ENCODE results near the gene CLCNKA. TPM values are rescaled to one million over a fixed set of nuclear protein-coding genes. Genes with fewer than 3 reads are reported as not detected.
"Not testable (repeated sequence)": the region's sequence is repeated elsewhere in the genome, so short reads cannot be mapped to it uniquely, and the experiment has no call there.

The CLCNKA gene
- total RNA-seq, 4 donors from 2014 or later = 2.9 TPM; not detected in 3

DNA sequence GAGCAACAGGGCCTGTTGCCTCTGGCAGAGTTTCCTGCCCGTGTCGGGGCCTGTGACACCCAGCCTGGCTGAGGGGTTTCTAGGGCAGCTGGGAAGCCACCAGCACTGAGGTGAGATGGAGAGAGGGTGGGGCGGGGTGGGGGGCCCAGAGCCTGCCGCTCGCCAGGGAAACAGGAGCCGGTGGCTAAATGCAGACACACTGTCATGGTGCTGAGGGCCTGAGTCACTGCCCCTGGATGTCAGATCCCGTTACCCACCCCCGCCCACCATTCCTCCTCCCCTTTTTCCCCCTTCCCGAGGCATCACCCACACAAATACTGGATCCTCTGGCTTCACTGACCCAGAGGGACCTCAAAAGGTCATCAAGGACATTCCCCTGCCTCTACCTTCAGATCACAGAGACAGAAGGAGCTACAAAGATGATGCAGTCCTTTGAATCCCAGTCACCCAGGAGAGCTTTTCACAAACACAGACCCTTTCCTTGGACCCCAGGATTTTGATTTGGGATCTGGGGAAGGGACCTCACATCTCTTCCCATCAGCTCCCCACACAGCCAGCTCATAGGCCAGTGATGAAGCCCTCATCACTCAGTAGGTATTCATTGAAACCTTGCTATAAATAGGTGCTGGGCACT lies 2.1 kb upstream of the CLCNKA start:
- Histone ChIP-seq H3K4me1 (peaks cover 14 to 20% of the 10 kb centered on the region in 2 donors), H3K9me3 (no peaks in the 10 kb centered on the region), H3K27me3 (no peaks in the 10 kb centered on the region), H3K27ac (peak overlapping the region; percentile 97), H3K4me3 (no peak overlapping the region), H3K36me3 (no peaks in the 10 kb centered on the region)
- TF ChIP-seq POLR2A (IDR thresholded peaks at IDR 0.05) = no peak
- TF ChIP-seq, protein P1, sequence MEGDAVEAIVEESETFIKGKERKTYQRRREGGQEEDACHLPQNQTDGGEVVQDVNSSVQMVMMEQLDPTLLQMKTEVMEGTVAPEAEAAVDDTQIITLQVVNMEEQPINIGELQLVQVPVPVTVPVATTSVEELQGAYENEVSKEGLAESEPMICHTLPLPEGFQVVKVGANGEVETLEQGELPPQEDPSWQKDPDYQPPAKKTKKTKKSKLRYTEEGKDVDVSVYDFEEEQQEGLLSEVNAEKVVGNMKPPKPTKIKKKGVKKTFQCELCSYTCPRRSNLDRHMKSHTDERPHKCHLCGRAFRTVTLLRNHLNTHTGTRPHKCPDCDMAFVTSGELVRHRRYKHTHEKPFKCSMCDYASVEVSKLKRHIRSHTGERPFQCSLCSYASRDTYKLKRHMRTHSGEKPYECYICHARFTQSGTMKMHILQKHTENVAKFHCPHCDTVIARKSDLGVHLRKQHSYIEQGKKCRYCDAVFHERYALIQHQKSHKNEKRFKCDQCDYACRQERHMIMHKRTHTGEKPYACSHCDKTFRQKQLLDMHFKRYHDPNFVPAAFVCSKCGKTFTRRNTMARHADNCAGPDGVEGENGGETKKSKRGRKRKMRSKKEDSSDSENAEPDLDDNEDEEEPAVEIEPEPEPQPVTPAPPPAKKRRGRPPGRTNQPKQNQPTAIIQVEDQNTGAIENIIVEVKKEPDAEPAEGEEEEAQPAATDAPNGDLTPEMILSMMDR (IDR thresholded peaks at IDR 0.05) = no peak
- intact Hi-C loops (cut with DNase I; ENCODE audit: low total_unique reads) = loop anchor here (5.0 kb wide), 1 partner anchor 53 kb away; the partner anchor contains the start of gene FAM131C
- DNase-seq = peak; percentile 43 to 67

DNA sequence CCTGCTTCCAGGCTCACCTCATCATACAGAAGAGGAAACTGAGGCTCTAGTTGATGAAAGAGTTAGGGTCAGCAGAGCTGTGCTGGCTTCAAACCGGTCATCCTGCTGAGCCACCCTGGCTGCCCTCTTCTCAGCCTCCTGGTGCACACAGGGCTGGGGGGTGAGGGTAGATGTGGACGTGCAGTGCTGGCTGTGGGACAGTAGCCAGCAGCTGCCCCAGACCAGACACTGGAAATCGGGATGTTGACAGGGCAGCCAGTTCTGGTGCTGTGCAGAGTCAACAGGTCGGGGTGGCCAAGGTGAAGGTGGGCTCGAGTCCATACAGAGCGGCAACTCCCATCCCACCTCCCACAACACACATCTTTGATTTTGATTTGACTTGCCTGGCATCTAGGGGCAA lies 1.5 kb upstream of the CLCNKA start:
- Histone ChIP-seq H3K4me1 (peaks cover 12 to 17% of the 10 kb centered on the region in 2 donors), H3K4me3 (no peak overlapping the region), H3K9me3 (no peaks in the 10 kb centered on the region), H3K27ac (peak overlapping the region; percentile 97), H3K36me3 (no peaks in the 10 kb centered on the region), H3K27me3 (no peaks in the 10 kb centered on the region)
- TF ChIP-seq, protein P1 (IDR thresholded peaks at IDR 0.05) = no peak
- no peak for TF ChIP-seq POLR2A (IDR thresholded peaks at IDR 0.05)
- no peak for DNase-seq
- intact Hi-C loops (cut with DNase I; ENCODE audit: low total_unique reads) = loop anchor here (5.0 kb wide), 1 partner anchor 52 kb away; the partner anchor contains the start of gene FAM131C

DNA sequence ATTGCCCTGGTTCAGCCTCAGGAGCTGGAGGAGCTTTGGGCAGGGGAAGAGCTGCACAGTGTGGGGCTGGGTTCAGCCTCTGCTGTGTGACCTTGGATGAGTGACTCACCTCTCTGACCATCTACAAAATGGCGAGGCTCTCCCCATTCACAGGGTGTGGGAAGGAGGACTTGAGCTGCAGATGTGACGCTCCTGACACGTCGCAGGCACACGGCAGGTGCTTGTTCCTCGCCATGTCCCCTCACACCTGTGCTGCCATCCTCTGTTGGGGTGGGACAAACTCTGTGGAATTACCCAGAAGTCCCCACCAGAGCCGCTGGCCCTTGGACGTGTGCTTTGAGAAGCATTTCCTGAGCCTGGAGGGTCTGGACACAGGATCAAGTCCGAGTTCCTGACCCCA lies 958 bp upstream of the CLCNKA start:
- H3K27me3 ChIP-seq, H3K4me3 ChIP-seq, H3K36me3 ChIP-seq, DNase-seq, H3K9me3 ChIP-seq: not testable (repeated sequence)
- Histone ChIP-seq H3K4me1 (peaks cover 11 to 12% of the 10 kb centered on the region in 2 donors), H3K27ac (peak overlapping the region; percentile 97)
- intact Hi-C loops (cut with DNase I; ENCODE audit: low total_unique reads) = loop anchor here (5.0 kb wide), 1 partner anchor 51 kb away; the partner anchor contains the start of gene FAM131C

DNA sequence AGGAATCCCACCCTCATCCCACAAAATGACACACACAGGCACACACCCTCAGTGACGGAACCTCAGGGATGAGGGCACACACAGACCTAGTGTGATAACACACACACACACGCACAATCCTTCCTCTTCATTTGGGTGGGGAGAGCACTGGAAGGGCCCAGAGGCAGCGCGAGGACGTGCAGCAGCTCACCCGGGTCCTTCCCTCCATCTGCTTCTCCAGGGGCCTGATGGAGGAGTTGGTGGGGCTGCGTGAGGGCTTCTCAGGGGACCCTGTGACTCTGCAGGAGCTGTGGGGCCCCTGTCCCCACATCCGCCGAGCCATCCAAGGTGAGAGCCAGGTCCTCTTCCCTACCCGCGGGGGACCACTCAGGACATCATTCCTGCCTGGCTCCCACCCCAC lies 557 bp downstream of the CLCNKA start:
- intact Hi-C loops (cut with DNase I; ENCODE audit: low total_unique reads) = loop anchor here (5.0 kb wide), 1 partner anchor 50 kb away; the partner anchor contains the start of gene FAM131C

DNA sequence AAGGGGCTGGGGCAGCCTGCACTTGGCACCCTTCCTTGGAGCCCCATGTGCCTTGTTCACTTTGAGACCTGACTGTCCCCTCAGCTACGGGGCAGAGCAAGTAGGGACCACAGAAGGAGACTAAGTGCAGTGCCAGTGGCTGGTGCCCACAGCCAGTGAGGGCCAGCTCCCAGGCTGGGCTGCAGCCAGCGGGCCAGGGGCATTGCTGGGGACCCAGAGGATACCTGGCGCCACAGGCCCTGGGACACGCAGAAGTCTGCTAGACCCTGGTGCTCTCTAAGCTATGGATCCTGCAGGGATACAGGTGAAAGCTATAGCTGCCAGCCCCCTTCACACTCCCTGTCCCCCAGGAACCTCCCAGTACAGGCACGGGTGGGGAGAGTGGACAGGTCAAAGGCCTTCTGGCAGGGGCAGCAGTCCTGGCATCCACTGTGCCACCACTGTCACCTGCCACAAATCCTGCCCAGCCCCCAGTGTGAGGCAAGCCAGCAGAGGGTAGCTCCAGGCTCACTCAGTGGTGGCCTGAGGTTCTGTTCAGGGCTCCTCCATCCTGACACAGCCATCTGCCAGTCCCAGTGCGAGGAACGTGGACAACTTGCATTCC lies 1.3 kb downstream of the CLCNKA start:
- H3K4me1 ChIP-seq = peaks cover 14 to 15% of the 10 kb centered on the region in 2 donors
- H3K9me3 ChIP-seq = no peaks in the 10 kb centered on the region
- no peaks in the 10 kb centered on the region for H3K36me3 ChIP-seq
- H3K27me3 ChIP-seq = no peaks in the 10 kb centered on the region
- H3K27ac ChIP-seq = peak overlapping the region in 1 of 2 donors; percentile 97
- intact Hi-C loops (cut with DNase I; ENCODE audit: low total_unique reads) = loop anchor here (5.0 kb wide), 1 partner anchor 49 kb away; the partner anchor contains the start of gene FAM131C
- no peak overlapping the region for H3K4me3 ChIP-seq
- TF ChIP-seq, protein P1 (IDR thresholded peaks at IDR 0.05) = no peak
- TF ChIP-seq POLR2A (IDR thresholded peaks at IDR 0.05) = no peak
- no peak for DNase-seq

More for the DNA sequence above, 557 bp downstream of the CLCNKA start:
- TF ChIP-seq, protein P1 (IDR thresholded peaks at IDR 0.05) = no peak
- TF ChIP-seq POLR2A (IDR thresholded peaks at IDR 0.05) = no peak
- peaks cover 13 to 16% of the 10 kb centered on the region in 2 donors for H3K4me1 ChIP-seq
- H3K4me3 ChIP-seq = no peak overlapping the region
- no peaks in the 10 kb centered on the region for H3K9me3 ChIP-seq
- peak overlapping the region in 1 of 2 donors; percentile 97 for H3K27ac ChIP-seq
- no peaks in the 10 kb centered on the region for H3K36me3 ChIP-seq
- H3K27me3 ChIP-seq = no peaks in the 10 kb centered on the region
- no peak for DNase-seq

DNA sequence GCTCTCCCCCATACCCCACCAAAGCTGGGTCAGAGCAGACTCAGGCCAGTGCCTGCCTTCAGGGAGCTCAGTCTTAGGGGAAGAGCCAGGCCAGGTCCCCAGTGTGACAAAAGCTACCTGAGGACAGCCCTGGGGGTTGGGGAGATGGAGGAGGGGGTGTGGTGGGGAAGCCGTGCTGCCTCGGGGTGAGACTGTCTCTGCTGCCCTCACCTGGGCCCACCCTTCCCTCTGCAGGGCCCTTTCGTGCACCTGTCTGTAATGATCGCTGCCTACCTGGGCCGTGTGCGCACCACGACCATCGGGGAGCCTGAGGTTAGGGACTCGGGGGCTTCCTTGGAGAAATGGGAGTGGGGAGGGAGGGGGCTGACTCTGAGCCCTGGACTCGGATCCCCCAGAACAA lies 4.5 kb downstream of the CLCNKA start:
- H3K9me3 ChIP-seq; H3K4me3 ChIP-seq; H3K27me3 ChIP-seq; intact Hi-C loops (cut with DNase I; ENCODE audit: low total_unique reads); H3K36me3 ChIP-seq; H3K4me1 ChIP-seq; DNase-seq: not testable (repeated sequence)
- H3K27ac ChIP-seq = peak overlapping the region in 1 of 2 donors; percentile 75
